NCI-H446 (cell line): ENCODE results near the gene GABRG3.

Experiments
- DNase-seq, 2 experiments: peaks; one replicate each; lab custom pipeline; 2025; lab: John Stamatoyannopoulos, UW

GABRG3 gene

GRCh38 chr15:27249046-27249759, 278.2 kb downstream of the GABRG3 start:
- no peak for DNase-seq

GRCh38 chr15:27249760-27250109, 278.8 kb downstream of the GABRG3 start:
- no peak for DNase-seq

DNA sequence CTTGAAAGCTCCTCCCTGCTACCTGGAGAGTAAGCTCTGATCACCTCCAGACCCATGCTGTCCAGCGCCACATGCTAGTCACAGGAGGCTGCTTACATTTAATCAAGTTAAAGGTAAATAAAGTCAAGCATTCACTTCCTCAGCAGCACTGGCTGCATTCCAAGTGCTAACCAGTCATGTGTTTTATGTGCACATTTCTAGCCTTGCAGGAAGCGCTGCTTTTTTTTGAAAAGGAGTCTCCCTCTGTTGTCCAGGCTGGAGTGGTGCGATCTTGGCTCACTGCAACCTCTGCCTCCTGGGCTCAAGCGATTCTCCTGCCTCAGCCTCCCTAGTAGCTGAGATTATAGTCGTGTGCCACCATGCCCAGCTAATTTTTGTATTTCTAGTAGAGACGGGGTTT, 279.2 kb downstream of the GABRG3 start:
- no peak for DNase-seq

DNA sequence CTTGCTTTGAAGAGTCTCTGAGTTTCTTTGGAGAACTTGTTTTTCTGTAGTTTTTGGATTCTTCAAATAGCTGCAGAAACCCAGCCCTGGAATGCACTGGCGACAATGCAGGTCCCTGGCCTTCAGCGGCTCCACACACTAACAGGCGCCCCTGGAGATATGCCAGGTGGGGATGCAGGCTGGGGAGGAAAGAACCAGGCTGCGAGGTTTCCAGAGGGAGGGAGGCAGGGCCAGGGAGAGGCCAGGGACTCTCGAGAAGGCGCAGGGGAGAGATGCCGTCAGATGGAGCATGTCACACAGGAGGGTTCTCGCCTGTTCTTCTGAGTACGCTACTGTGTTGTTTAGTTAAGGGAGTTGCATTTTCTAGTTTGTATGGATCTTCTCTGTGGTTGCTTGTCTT, 283.1 kb downstream of the GABRG3 start:
- no peak for DNase-seq

DNA sequence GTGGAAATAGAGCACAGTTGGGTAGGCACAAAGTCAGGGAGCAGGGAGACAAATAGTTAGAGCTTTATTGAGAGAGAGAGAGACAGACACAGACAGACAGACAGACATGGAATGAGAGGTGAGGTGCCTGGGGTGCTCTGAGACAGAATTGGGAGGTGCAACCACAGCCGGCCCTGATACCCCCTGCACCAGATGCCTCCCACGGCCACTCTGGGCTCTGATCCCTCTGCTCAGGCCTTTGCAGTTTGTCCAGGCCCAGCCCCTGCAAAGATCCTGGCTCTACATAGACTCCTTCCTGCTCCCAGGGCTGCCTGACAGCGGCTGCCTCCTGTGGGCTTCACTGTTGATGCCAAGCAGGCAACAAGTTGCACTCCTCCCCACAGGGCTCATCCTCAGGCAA, 283.8 kb downstream of the GABRG3 start:
- DNase-seq: no peak

GRCh38 chr15:27256446-27256845, 285.5 kb downstream of the GABRG3 start:
- DNase-seq: no peak

- DNase-seq: no peak
Measured at GRCh38 chr15:27258287-27258686, 287.3 kb downstream of the GABRG3 start.

DNA sequence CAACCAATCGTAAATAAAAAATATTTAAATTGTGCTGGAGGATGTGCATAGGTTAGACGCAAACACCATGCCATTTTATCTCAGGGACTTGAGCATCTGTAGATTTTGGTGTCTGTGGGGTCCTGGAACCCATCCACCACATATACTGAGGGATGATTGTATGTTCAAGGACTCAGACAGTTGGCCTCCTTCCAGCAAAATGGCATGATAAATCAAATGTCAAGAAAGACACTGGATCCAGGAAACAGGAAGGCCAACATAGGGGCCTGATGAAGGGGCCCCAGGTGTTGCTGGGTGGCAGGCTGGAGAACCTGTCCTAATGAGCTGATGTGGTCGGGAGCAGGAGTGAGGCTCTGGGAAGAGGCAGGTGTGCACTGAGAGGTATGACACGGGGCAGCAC, 289.5 kb downstream of the GABRG3 start:
- DNase-seq: no peak

GRCh38 chr15:27268923-27269322, 297.9 kb downstream of the GABRG3 start:
- no peak for DNase-seq

DNA sequence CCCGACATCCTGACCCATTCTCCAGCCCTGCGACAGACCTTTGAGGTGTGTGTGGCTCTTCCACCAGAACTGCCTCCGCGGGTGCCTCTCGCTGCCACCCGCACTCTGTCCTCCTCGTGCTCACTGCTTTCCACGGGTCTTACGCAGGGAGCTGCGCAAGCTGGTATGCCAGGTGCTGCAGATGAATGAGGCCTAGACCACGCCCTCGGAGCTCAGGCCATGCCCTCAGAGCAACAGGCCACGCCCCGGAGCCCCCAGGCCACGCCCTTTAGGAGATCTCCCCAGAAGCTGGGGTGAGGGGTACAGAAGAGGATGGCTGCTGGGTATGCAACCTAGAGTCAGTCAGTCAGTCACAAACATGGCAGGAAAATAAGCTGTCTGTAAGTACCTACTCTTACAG, 300.3 kb downstream of the GABRG3 start:
- DNase-seq: no peak

DNA sequence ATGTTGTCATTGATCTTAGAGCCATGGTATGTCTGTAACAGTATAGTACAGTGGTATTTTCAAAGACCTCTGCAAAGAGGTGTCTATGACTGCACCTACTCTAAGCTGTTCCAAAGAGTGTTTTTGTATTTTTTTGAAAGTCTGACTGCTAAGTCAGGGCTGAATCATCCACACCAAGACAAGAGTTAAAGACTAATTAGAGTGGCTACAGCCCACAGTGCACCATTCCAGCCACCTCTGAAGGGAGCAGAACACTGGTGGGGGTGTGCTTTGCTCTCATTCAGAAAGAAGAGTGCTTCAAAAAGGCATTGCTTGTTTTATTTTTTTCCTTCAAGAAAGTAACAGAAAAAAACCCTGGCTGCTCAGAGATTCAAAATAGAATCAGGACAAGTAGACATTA, 301.4 kb downstream of the GABRG3 start:
- no peak for DNase-seq

DNA sequence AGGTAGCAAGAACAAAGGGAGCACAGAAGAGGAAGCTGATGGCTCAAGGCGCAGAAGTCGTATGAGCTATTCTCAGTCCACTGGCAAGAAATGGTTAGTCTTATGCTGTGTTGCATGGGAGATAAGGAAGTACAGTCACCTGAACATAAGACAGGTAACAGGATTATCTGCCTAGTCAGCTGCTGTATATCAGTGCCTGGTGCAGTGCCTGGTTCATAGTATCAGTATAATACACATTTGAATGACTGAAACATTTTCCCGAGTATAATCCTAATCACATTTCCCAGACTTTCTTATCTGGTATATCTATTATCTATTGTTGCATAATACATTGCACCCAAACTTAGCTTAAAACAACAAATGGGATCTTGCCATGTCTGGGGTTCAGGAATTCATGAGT, 302.5 kb downstream of the GABRG3 start:
- DNase-seq: no peak

DNA sequence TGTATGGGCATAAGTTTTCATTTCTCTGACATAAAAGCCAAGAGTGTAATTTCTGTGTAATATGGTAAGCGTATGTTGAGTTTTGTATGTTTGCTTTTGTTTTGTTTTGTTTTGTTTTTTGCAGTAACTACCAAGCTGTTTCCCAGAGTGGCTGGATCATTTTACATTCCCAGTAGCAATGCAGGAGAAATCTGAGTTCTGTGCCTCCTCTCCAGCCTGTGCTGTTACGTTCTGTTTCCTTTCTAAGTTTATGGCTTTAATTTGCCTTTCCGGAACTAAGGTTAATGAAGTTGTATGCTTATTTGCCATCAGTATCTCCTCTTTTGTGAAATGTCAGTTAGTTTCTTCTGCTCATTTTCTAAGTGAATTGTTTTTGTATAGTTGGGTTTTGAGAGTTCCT, 307.8 kb downstream of the GABRG3 start:
- DNase-seq: no peak

- no peak for DNase-seq
Measured at GRCh38 chr15:27292641-27293040, 321.7 kb downstream of the GABRG3 start.

DNA sequence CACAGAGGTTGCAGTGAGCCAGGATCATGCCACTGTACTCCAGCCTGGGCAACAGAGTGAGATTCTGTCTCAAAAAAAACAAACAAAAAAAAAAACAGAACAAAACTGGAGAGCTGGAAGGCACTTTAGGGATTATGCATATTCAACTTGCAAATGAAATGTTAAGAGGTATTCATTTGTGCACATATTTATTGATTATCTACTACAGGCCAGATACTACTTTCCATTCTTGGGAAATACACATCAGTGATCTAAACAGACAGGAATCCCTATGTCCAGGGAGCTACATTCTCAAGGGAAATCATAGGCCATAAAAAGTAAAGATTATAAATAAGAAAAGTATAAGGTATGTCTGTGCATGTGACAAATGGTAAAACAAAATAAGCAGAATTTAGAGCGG, 322.6 kb downstream of the GABRG3 start:
- no peak for DNase-seq

DNA sequence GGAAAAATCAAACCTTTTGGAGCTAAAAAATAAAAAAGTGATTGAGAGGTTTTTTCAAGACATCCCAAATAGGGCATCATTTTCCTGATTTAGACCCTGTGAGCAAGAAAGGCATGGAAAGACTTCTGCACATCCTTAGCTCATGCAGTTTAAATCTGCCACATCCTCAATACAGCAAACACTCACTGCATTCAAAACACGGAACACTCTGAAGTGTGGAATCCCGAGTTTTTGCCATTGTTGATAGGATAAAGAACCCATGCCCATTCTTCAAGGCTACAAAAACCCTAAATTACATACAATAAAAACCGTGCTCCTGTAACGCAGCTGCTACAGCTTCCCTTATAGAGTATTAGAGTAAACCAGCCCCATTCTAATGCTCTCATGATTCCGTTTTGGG, 346.8 kb downstream of the GABRG3 start:
- no peak for DNase-seq

DNA sequence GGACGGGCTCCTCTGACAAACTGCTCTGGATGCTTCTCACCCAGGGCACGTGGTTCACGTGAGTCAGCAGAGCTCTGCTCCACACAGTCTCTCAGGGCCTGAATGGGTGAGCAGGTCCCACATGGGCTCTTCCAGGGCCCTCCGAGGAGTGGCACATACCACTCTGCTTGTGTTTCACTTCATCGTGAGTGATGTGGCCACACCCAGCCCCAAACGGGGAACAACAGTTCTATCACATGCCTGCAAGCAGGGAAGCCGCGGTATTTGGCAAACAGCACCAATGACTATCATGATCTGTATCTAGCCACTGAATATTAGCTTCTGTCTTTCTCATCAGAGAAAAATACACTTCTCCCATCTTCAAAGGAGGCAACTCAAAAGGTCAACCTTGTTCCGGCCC, 352.8 kb downstream of the GABRG3 start:
- DNase-seq: no peak

DNA sequence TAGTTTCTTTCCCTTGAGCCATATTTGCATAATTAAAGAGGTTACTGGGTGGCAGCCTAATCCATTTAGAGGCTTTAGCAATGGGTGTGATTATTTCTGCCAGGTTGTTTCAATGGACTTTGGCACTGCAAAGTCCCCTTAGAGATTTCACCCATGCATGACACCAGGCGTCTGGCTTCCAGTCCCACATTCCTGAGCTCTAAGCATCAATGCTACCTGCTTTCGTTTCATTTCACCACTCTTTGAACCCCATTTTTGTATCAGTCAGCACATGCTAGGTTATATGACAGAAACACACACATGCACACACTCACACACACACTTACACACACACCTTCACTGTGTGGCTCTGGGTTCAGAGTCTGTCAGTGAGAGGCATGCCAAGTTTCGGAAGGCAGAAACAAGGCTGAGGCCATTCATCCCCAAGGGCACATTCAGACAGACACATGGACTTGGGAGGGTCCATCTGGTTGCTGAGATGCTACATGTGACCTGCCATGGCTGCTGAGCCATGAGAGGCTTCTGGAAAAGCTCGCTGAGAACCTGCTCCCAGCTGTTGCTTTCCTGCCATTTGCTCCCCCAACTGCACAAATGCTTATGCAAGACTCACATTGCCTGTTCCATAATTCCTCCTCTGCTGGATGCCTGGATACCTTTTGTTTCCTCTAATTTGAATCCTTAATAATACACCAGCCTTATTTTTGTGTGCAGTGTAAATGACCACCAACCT, 354.1 kb downstream of the GABRG3 start:
- DNase-seq: no peak

DNA sequence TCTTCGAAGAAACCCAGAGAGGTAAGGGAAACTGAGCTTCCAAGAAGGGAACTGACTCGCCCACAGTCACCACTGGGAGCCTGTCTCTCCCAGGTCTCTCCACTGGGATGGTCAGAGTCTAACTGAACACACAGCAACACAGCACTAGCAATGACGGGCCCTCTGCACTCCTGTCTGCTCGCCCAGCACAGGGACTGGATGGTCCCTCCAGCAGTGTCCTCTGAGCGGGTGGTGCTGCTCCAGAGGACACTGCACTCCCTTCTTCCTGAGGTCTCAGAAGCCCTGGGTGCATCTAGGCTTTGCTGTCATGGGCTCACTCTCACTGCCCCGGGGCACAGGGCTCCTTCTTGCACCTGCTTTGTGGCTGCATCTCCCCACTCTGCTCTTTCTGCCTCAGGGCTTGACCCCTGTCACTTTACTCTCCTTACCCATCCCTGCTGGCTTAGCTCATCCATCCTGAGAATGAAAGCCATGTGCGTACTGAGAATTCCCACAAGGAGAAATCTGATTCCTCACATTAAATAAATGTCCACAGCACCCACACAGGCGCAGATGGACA, 356.6 kb downstream of the GABRG3 start:
- no peak for DNase-seq

GRCh38 chr15:27328186-27328585, 357.2 kb downstream of the GABRG3 start:
- no peak for DNase-seq

- DNase-seq: no peak
Measured at GRCh38 chr15:27328608-27329007, 357.6 kb downstream of the GABRG3 start.

DNA sequence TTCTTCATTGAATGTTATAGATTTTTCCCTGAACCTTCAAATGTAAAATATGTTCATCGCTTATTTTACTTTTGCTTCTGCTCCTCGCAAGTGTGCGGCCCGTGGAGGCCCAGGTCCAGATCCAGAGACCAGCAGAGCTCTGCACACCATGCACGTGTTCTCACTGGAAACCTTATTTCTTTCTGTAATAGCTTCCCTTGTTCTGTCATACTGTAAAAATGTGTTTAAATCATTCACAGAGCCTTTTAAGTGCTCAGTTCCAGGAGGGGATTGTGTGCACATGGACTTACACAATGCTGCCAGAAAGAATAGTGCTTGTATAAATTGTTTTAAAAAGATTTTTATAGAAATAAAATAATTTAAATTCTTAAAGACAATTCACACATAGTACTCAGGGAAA, 359.3 kb downstream of the GABRG3 start:
- no peak for DNase-seq

- DNase-seq: no peak
Measured at GRCh38 chr15:27336676-27337075, 365.7 kb downstream of the GABRG3 start.

DNA sequence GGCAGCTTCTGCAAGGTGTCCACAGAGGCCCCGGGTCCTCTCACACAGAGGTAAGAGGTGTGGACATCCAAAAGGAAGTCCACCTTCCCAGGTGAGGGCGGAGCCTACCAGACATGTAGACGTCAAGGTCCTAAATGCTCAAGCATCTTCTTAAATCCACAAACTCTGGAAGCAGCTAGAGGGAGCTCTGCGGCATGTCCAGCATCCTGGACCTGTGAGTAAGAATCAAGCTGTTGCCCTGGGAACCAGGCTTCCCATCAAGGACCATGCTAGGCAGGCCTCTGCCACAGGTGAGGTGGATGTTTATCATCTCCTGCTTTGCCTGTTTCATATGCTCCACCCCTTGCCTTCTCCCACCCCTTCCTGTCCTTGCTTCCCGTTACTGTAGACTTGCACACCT, 368.2 kb downstream of the GABRG3 start:
- no peak for DNase-seq
